GM19395 (cell line): ENCODE data around the gene TPPP3.
"Not testable (repeated sequence)": the region's sequence is repeated elsewhere in the genome, so short reads cannot be mapped to it uniquely, and the experiment has no call there.

Experiments used
- ATAC-seq: cut with Tn5 transposase; IDR thresholded peaks from one replicate; pipeline ENCODE4 v1.9.1; 2021; ENCODE audit warnings: mild to moderate bottlenecking, moderate library complexity; ENCODE audit not compliant: unreplicated experiment

TPPP3 gene

GRCh38 chr16:67391424-67392300 is 1.6 kb downstream of the TPPP3 start:
- no peak for ATAC-seq

- ATAC-seq, result no peak
These were observed 2.4 kb downstream of the TPPP3 start for GRCh38 chr16:67390816-67391423.

GRCh38 chr16:67389911-67390815 is 3.1 kb downstream of the TPPP3 start:
- no peak for ATAC-seq

GRCh38 chr16:67388591-67388990 is 4.7 kb downstream of the TPPP3 start:
- no peak for ATAC-seq

- ATAC-seq, result no peak
These were observed 5.1 kb downstream of the TPPP3 start for GRCh38 chr16:67388191-67388590.

- no peak for ATAC-seq
These were observed 5.7 kb downstream of the TPPP3 start for GRCh38 chr16:67387479-67388079.

GRCh38 chr16:67386861-67387455 is 6.3 kb downstream of the TPPP3 start:
- no peak for ATAC-seq

- no peak for ATAC-seq
These were observed 8.4 kb downstream of the TPPP3 start for GRCh38 chr16:67384778-67385510.

GRCh38 chr16:67383284-67383683 is 10.0 kb downstream of the TPPP3 start:
- ATAC-seq, result no peak

- no peak for ATAC-seq
These were observed 14.7 kb downstream of the TPPP3 start for GRCh38 chr16:67378642-67379041.

- ATAC-seq, result not testable (repeated sequence)
These were observed 17.3 kb downstream of the TPPP3 start for GRCh38 chr16:67376012-67376411.

- no peak for ATAC-seq
These were observed 20.6 kb downstream of the TPPP3 start for GRCh38 chr16:67372664-67373063.

GRCh38 chr16:67370661-67371060 is 22.6 kb downstream of the TPPP3 start:
- ATAC-seq, result no peak

- ATAC-seq, result no peak
These were observed 28.6 kb downstream of the TPPP3 start for GRCh38 chr16:67364600-67365235.

GRCh38 chr16:67361038-67361437 is 32.3 kb downstream of the TPPP3 start:
- ATAC-seq, result no peak

- ATAC-seq, result not testable (repeated sequence)
These were observed 33.6 kb downstream of the TPPP3 start for GRCh38 chr16:67359540-67360269.

GRCh38 chr16:67357561-67357960 is 35.7 kb downstream of the TPPP3 start:
- ATAC-seq, result no peak

- no peak for ATAC-seq
These were observed 36.9 kb downstream of the TPPP3 start for GRCh38 chr16:67356396-67356795.

GRCh38 chr16:67352463-67352862 is 40.8 kb downstream of the TPPP3 start:
- not testable (repeated sequence) for ATAC-seq
